ENCODE measurements around the gene RNF145.
"Not testable (repeated sequence)": the region's sequence is repeated elsewhere in the genome, so short reads cannot be mapped to it uniquely, and the experiment has no call there.

The RNF145 gene

GRCh38 chr5:159155960-159156359 is 53.4 kb downstream of the RNF145 start:
- Histone ChIP-seq H3K4me1 (no peaks in the 10 kb centered on the region), H3K4me3 (ENCODE audit: low read depth, low read length) (no peak overlapping the region), H3K36me3 (ENCODE audit: control insufficient read depth, insufficient read depth, low read length) (no peaks in the 10 kb centered on the region), H3K79me2 (no peaks in the 10 kb centered on the region), H3K9me3 (ENCODE audit: control insufficient read depth, low read length) (no peaks in the 10 kb centered on the region), H3K27ac (no peak overlapping the region), H3K4me2 (ENCODE audit: low read length) (no peak overlapping the region), H2AFZ (no peak overlapping the region), H3K9ac (no peak overlapping the region), H3K27me3 (ENCODE audit: control insufficient read depth, insufficient read depth, low read length) (no peaks in the 10 kb centered on the region)
- TF ChIP-seq, protein P1, sequence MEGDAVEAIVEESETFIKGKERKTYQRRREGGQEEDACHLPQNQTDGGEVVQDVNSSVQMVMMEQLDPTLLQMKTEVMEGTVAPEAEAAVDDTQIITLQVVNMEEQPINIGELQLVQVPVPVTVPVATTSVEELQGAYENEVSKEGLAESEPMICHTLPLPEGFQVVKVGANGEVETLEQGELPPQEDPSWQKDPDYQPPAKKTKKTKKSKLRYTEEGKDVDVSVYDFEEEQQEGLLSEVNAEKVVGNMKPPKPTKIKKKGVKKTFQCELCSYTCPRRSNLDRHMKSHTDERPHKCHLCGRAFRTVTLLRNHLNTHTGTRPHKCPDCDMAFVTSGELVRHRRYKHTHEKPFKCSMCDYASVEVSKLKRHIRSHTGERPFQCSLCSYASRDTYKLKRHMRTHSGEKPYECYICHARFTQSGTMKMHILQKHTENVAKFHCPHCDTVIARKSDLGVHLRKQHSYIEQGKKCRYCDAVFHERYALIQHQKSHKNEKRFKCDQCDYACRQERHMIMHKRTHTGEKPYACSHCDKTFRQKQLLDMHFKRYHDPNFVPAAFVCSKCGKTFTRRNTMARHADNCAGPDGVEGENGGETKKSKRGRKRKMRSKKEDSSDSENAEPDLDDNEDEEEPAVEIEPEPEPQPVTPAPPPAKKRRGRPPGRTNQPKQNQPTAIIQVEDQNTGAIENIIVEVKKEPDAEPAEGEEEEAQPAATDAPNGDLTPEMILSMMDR (IDR thresholded peaks at IDR 0.05) = no peak

- H3K4me1 ChIP-seq = no peaks in the 10 kb centered on the region
- no peak overlapping the region for H3K4me3 ChIP-seq (ENCODE audit: low read depth, low read length)
- H3K79me2 ChIP-seq = no peaks in the 10 kb centered on the region
- no peaks in the 10 kb centered on the region for H3K9me3 ChIP-seq (ENCODE audit: control insufficient read depth, low read length)
- no peaks in the 10 kb centered on the region for H3K36me3 ChIP-seq (ENCODE audit: control insufficient read depth, insufficient read depth, low read length)
- TF ChIP-seq, protein P1 (IDR thresholded peaks at IDR 0.05) = no peak
- no peak overlapping the region for H3K9ac ChIP-seq
- no peak overlapping the region for H3K4me2 ChIP-seq (ENCODE audit: low read length)
- H2AFZ ChIP-seq = no peak overlapping the region
- no peak overlapping the region for H3K27ac ChIP-seq
- no peaks in the 10 kb centered on the region for H3K27me3 ChIP-seq (ENCODE audit: control insufficient read depth, insufficient read depth, low read length)
These were observed 56.5 kb downstream of the RNF145 start for GRCh38 chr5:159152876-159153275.

DNA sequence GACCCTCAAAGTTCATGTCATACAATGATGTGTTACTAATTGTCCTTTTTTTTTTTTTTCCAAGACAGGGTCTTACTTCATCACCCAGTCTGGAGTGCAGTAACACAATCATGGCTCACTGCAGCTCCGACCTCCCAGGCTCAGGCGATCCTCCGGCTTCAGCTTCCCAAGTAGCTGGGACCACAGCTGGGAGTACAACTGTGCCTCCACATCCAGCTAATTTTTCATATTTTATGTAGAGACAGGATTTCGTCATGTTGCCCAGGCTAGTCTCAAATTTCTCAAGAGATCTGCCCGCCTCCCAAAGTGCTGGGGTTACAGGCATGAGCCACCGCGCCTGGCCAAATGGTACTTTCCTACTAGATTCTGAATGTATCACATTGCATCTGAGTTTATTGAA is 60.3 kb downstream of the RNF145 start:
- no peak overlapping the region for H3K4me2 ChIP-seq (ENCODE audit: low read length)
- no peaks in the 10 kb centered on the region for H3K4me1 ChIP-seq
- no peak overlapping the region for H3K27ac ChIP-seq
- H3K9ac ChIP-seq = no peak overlapping the region
- no peaks in the 10 kb centered on the region for H3K27me3 ChIP-seq (ENCODE audit: control insufficient read depth, insufficient read depth, low read length)
- H3K36me3 ChIP-seq (ENCODE audit: control insufficient read depth, insufficient read depth, low read length) = no peaks in the 10 kb centered on the region
- H2AFZ ChIP-seq = no peak overlapping the region
- H3K9me3 ChIP-seq (ENCODE audit: control insufficient read depth, low read length) = no peaks in the 10 kb centered on the region
- no peaks in the 10 kb centered on the region for H3K79me2 ChIP-seq
- H3K4me3 ChIP-seq (ENCODE audit: low read depth, low read length) = no peak overlapping the region
- TF ChIP-seq, protein P1 (IDR thresholded peaks at IDR 0.05) = no peak

DNA sequence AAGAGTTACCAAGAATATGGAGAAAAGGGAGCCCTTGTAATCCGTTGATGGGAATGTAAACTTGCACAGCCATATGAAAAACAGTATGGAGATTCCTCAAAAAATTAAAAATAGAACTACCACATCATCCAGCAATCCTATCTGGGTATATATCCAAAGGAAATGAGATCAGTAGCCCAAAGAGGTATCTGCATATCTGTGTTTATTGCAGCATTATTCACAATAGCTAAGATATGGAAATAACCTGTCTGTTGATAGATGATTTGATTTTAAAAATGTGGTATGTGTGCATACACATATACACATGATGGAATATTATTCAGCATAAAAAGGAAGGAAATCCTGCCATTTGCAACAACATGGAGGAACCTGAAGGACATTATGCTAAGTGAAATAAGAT is 61.4 kb downstream of the RNF145 start:
- H3K4me1 ChIP-seq = no peaks in the 10 kb centered on the region
- no peaks in the 10 kb centered on the region for H3K27me3 ChIP-seq (ENCODE audit: control insufficient read depth, insufficient read depth, low read length)
- H3K79me2 ChIP-seq = no peaks in the 10 kb centered on the region
- H3K27ac ChIP-seq = no peak overlapping the region
- no peaks in the 10 kb centered on the region for H3K9me3 ChIP-seq (ENCODE audit: control insufficient read depth, low read length)
- H3K4me3 ChIP-seq (ENCODE audit: low read depth, low read length) = no peak overlapping the region
- H3K36me3 ChIP-seq (ENCODE audit: control insufficient read depth, insufficient read depth, low read length) = no peaks in the 10 kb centered on the region
- no peak overlapping the region for H3K9ac ChIP-seq
- no peak overlapping the region for H2AFZ ChIP-seq
- no peak overlapping the region for H3K4me2 ChIP-seq (ENCODE audit: low read length)
- TF ChIP-seq, protein P1 (IDR thresholded peaks at IDR 0.05) = no peak

DNA sequence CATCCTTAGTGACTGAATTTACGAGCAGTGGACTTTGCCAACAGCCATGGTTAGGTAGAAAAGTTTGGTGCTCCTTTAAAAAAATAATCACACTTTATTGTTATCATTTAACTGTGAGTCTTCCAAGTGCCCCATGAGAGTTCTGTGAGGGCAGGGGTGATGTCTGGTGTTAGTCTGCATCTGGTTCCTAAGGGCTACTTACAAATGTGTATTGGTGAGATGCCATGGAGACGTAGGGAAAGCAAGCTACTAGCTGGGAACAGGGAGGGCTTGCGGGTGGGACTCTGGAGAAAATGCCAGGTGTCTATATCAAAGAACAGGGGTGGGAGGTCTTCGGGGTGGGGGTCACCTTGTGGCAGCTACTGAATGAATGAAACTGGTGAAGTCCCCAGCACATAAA is 62.5 kb downstream of the RNF145 start:
- TF ChIP-seq, protein P1 (IDR thresholded peaks at IDR 0.05) = no peak
- no peak overlapping the region for H3K4me3 ChIP-seq (ENCODE audit: low read depth, low read length)
- no peaks in the 10 kb centered on the region for H3K36me3 ChIP-seq (ENCODE audit: control insufficient read depth, insufficient read depth, low read length)
- no peak overlapping the region for H3K4me2 ChIP-seq (ENCODE audit: low read length)
- no peak overlapping the region for H2AFZ ChIP-seq
- no peaks in the 10 kb centered on the region for H3K9me3 ChIP-seq (ENCODE audit: control insufficient read depth, low read length)
- no peaks in the 10 kb centered on the region for H3K4me1 ChIP-seq
- no peak overlapping the region for H3K27ac ChIP-seq
- H3K79me2 ChIP-seq = no peaks in the 10 kb centered on the region
- no peak overlapping the region for H3K9ac ChIP-seq
- H3K27me3 ChIP-seq (ENCODE audit: control insufficient read depth, insufficient read depth, low read length) = no peaks in the 10 kb centered on the region

DNA sequence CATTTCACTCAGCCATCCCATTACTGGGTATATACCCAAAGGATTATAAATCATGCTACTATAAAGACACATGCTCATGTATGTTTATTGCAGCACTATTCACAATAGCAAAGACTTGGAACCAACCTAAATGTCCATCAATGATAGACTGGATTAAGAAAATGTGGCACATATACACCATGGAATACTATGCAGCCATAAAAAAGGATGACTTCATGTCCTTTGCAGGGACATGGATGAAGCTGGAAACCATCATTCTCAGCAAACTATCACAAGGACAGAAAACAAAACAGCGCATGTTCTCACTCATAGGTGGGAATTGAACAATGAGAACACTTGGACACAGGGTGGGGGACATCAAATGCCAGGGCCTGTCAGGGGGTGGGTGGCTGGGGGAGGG is 64.2 kb downstream of the RNF145 start:
- H3K79me2 ChIP-seq; H3K9me3 ChIP-seq (ENCODE audit: control insufficient read depth, low read length); H3K9ac ChIP-seq; H3K4me1 ChIP-seq; H3K27ac ChIP-seq; H2AFZ ChIP-seq; H3K36me3 ChIP-seq (ENCODE audit: control insufficient read depth, insufficient read depth, low read length); H3K27me3 ChIP-seq (ENCODE audit: control insufficient read depth, insufficient read depth, low read length); H3K4me2 ChIP-seq (ENCODE audit: low read length); H3K4me3 ChIP-seq (ENCODE audit: low read depth, low read length): not testable (repeated sequence)
